RKO (cell line): ENCODE data around the gene NHEJ1.

Experiments
- DNase-seq: peaks from one replicate; pipeline ENCODE4 v3.0.0-alpha.2; 2016; ENCODE audit warnings: low spot score

NHEJ1 gene

DNA sequence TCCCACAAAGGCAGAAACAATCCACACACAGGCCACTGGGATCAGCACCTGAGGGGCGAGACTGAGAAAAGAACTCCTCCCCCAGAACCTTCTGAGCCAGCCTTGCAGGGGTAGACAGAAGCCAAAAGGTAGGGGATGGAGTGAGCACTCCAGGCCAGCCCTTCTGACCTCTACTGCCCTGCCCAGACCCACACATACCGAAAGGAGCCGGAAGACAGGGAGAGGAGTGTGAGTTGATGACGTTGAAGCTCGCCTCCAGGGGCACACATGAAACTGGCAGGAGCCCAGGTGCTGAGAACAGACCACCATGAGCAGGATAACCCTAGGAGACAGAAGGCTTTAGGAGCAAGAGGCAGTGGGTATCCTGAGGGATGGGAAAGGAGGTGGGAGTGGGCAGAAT is 7.4 kb upstream of the NHEJ1 start:
- DNase-seq, result no peak

DNA sequence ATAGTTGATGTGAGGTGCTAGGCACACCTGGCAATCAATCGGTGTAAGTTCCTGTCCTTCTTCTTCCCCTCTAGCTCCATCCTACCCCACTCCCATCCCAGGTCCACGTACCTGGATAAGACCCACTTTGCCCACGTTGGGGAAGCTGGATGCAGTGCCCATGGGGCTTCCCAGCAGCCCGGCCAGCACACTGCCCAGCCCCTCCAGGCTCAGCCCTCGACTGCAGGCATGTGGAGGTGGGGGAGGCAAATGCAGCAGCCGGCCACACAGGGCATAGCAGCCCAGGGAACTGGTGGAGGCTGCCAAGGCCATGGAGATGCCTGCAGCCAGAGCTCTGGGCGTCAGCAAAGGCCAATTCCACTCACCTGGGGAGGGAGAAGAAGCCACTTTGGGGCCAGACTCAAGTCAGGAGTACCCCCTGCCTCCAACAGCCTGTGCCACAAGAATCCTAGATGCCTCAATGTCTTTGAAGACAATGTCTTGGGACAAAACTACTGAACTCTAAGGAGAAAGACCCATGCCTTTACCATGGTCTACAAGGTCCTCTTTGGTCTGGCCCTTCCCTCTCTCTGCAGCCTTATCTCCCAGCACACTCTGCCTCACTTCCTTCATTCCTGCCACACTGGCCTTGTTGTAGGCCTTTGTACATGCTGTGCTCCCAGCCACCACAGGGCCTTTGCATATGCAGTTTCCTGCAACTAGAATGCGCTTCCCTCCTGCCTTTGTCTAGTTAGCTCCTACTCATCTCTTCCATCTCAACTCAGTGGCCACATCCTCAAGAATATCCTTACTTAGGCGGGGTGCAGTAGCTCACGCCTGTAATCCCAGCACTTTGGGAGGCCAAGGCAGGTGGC is 4.7 kb upstream of the NHEJ1 start:
- no peak for DNase-seq

DNA sequence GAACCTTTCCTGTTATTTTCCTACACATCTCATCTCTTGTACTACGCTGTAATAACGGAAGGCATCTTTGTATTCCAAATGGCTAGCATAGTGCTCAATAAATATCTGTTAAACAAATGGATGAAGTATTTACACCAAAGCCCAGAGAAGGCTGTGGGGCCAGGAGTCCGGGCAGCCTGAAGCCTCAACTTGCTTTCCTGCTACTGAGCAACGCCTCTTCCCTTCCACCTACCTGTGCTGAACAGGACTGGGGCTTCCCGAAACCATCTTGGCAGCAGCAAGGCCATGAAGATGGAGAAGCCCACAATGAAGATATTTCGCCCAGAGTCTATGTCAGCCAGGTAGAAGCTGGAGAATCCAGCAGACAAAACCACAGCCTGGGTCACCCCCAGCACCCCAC is 2.5 kb upstream of the NHEJ1 start:
- DNase-seq, result no peak

DNA sequence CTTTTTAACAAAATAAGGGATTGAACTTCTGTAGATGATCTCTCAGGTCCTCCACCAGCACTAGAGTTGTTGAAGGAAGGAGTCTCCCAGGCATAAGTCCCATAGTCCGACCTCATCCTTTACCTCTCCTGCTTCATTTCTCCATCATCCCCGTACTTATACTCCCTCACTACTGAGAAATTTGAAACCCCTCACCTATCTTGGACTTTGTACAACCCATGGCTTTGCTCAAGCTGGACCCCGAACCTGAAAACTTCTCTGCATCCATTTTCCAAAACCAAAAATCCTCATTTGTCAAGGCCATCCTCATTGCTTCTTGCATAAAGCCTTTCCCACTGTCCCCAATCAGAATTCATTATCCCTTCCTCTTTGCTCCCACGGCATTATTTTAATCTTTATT is 482 bp upstream of the NHEJ1 start:
- DNase-seq, result no peak

DNA sequence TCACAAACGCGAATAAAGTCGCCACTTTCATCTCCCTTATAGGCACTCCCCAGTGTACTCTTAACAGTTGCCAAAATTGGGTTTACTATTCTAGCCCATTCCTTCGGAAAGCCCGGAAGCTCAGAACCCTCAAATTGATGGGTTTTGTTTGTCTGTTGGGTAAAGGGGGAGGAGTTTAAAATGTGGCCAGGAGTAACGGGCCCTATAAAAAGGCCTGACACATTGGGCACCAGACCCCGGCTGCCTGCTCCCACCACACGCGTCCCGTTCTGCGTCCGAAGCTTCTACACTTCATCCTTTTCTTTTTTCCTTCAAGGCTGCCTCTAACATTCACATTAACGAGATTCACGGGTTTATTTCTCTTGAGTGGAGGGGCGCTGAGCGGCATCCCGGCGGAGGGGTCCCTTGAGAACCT is 837 bp downstream of the NHEJ1 start:
- DNase-seq, result peak; percentile 66

DNA sequence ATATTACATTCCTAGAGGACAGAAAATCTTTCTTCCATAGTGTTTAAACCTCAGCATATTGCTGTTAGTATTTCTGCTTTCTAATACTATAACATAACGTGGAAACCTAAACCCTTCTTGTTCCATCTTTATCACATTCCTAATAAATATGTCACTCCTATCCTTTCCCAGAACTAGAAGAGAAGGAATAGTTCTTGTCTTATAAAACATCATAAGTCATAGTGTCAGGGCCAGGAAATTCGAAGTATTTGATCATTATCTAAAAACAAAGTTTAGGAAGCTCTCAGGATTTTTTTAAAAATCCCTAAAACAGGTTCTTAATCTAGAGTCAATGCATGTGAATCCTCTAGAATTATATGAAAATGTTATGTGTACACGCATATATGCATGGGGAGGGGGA is 2.0 kb downstream of the NHEJ1 start:
- DNase-seq, result no peak

DNA sequence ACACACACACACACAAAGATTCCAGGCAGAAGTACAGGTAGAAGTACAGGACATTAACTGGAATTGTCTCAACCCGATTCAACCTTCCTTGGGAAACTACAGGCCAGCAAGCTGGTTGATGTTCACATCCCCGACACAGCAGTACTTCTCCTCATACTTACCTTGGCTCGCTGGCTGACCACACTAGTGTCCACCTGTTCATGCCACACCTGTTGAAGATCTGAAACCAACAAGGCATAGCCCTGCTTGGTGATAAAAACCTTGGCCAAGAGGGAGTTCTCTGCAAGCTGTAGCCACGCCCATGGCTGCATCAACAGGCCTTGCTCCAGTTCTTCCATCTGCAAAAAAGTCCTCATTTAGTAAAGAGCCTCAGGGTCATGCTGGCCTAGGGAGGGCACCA is 2.6 kb downstream of the NHEJ1 start:
- DNase-seq, result no peak

DNA sequence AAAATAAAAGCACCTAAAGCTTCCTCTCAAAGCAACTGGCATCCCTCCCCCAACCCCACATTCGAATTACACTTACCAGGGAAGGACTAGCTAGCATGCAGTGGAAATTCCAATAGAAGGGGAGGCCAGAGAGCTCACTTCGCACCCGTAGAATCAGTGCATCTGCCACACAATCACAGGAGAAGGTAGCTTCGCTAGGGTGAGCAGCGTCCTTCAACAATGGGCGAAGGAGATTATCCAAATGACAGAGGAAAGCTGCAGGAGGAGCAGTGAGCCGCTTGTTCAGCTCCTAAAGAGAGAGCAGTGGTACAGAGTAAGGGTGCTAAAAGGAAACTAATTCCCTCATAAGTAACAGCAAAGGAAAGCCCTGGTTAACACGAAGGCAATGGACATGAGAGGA is 3.2 kb downstream of the NHEJ1 start:
- DNase-seq, result no peak

DNA sequence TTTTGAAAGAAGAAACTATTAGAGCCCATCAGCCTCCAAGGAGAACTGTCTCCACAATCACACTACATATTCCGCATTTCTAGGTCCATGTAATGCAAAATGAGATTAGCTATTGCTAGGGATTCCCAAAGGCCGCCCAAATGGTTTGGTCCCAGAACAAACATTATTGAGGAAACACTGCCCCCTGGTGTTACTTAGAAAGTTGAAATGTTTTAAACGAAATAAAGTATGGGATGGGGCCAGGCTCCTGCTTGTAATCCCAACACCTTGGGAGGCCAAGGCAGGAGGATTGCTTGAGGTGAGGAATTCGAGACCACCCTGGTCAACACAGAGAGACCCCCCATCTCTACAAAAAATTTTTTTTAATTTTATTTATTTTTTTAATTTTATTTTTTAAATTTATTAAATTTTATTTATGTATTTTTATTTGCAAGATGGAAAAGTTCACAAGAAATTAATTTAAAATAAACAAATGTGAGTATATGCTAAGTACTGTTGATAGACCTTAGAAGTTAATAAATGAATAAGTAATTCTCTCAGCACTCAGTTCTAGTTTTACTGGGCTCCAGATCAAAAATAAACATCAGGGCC is 5.5 kb downstream of the NHEJ1 start:
- DNase-seq, result peak; percentile 83

DNA sequence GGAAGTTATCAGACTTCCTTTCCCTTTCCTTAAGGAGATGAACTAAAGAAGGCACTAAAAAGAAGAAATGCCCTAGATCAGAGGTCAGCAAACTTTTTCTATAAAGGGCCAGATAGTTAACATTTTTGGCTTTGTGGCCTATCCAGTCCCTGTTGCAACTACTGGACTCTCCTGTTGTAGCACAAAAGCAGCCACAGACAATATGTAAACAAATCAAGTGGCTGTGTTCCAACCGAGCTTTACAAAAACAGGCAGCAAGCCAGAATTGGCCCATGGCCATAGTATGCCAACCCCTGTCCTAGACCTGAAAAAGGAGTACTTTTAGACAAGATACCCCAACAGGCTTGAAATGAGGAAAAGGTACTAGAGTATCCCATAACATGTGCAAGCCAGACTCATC is 10.9 kb downstream of the NHEJ1 start:
- no peak for DNase-seq

DNA sequence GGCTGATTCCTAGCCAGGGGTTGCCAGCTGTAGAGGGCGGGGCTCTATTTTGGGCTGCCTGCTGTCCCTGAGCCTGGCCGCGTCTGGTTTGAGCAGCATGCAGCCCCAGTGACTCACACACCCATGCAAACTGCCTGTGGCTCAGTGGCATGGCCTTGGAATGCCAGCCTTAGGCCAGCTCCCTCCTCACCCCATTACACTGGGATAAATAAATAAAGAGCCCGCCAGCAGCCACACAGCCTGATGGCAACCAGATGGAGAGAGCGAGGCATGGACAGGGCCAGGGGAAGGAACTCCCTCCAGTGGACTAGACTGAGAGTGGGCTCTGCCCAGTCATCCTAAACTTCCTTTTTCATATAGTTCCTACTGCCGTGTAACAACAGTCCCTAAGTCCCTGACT is 18.3 kb downstream of the NHEJ1 start:
- DNase-seq, result no peak

DNA sequence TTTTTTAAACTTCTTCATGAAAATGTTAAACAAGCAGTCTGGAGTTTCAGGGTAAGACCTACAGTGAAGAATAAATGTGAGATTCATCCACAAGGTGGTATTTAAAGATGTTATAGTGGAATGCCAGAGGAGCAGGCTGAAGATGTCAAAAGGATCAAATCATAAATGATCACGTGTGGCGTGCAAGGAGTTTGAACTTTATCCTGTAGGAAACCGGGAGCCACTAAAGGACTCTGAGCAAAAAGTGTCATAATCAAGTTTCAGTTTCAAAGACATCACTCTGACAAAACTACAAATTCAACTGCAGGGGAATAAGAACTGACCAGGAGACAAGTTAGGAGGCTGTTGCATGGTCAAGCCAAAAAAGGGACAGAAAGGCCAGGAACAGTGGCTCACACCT is 19.9 kb downstream of the NHEJ1 start:
- DNase-seq, result no peak

DNA sequence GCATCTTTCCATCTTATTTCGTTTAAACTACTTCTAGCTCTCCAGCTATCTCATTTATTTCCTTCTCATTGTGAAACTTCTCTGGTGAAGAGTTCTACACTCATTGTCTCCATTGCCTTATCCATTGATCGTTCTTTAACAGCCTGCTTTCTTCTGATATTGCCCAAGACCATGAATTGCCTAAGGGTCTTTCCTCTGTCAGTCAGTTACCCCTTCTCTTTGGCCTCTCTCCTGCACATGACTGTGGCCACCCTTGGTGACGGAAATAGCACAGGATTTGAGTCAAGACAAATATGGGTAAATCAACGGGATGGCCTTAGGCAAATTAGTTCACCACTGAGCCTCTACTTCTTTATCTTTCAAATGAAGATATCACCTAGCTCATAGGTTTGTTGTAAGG is 26.6 kb downstream of the NHEJ1 start:
- DNase-seq, result no peak

DNA sequence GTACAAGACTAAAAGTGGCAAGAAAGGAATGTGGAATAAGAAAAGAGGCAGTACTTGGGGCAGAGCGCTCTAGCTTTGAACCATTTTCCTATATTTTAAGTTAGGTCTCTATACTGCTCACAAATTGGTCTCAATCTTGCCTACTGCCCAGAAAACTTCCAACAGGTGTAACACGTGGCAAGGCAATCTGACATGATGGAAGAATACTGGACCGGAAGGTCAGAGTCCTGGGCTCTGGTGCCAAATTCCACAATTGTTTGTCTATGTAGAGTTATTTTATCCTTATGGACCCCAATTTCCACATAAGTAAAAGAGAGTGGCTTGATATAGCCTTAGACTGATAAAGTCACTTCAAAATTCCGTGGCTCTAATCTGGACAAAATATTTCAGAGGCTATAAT is 28.9 kb downstream of the NHEJ1 start:
- DNase-seq, result no peak

DNA sequence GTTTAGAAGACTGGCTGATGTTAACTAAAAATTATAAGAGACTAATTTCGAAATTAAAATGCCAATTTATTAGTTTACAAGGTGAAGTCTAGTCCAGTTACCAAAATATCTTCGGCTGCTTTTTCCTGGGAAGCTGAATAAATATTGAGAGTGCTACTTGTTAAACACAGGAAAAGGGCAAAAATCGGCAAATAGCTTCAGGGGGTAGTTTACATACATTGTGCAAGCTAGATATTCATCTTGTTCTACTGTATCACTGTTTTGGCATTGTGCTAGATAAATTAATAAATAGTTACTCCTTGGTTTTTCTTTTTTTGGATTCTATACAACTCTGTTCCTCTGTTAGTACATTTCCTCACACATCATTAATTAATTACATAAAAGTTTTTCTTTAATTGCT is 29.3 kb downstream of the NHEJ1 start:
- no peak for DNase-seq

DNA sequence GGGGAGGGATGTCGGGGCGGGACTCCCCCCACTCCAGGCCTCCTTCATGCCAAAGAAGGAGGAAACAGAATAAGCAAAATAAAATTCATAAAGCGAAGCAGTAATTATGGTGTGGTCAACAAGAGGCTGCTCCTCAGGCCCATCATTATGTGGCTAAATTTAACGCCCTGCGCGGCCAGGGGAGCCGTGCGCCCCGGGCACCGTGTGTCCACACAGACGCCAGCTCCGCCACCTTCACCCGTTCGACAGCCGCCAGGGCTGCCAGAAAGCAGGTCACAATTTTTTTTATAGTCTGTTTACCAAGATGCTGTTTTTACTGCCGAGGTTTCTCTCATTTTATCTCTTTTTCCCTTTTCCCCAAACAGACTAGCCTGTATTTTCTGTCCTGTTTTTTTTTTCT is 31.0 kb downstream of the NHEJ1 start:
- DNase-seq, result no peak

DNA sequence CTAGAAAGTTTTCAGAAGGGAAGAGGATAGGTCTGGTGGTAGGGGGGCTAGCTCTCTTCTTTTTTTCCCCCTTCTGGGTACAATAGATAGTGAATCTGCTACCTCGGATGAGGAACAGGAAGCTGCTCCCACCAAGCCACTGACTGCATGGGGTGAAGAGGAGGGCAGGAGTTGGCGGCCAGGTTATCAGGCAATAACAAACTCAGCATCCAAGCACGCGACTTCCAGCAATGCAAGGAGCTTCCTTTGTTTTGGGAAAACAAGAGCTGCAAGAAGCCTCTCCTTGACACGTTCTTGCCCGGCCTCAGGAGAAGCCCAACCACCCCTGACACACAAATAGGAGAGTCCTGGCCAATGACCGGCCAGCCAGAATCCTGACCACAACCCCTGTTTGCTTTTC is 32.2 kb downstream of the NHEJ1 start:
- no peak for DNase-seq

DNA sequence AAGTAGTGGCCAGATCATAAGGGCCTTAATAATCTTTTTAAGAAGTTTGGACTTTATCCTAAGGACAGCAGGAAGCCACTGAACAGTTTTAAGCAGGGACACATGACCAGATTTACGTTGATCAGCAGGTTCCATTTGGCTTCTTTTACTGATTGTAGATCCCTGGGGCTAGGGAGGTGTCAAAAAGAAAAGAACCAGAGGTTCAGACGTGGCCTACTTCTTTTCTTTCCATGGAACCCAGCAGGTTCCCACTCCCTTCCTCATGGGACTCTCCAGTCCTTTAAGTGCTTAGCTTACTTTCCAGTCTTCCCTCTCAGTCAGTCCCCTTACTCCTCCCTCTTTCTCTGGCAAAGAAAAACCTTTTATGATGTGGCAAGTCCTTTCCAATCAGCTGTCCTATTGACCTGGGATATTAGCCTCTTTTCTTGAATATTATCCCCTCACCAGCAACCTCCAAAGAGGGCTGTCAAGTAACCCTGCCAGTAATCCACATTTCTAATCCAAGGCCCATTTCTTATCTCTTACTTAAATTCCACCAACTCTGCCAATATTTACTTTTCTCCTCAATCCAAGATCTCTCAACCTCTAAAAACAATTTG is 33.5 kb downstream of the NHEJ1 start:
- no peak for DNase-seq

DNA sequence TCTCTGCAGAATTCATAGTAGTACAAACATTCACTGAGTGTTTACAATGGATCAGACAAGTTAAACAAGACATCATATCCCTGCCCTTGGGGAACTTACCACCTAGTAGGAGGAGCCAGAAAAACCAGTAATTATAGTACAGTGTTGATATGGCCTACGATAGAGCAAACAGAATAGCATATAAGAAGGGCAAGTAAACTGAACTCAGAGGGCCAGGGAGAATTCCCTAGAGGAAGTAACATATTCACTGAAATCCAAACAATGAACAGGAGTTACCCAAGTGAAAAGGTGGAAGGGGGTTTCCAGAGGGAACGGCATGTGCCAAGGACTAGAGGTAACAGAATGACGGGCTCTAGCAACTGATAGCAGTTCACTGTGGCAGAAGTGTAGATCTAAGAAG is 34.1 kb downstream of the NHEJ1 start:
- no peak for DNase-seq

DNA sequence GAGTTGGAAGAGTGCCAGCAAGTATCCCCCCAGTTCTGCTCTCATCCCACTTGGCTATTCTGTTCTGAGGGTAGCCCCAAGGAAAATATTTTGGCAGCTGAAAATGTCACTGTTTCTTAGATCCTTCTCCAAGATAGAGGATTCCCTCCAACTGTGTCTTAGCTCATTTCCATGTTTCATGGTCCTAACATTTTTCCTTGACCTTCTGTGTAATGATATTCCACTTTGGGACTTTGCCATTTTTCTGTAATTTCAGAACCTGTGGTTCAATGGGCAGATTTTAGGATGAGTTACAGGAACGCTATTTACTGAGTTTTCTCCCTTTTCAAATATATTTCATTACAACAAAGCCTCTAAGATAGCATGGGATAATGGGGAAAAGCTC is 34.7 kb downstream of the NHEJ1 start:
- DNase-seq, result no peak

DNA sequence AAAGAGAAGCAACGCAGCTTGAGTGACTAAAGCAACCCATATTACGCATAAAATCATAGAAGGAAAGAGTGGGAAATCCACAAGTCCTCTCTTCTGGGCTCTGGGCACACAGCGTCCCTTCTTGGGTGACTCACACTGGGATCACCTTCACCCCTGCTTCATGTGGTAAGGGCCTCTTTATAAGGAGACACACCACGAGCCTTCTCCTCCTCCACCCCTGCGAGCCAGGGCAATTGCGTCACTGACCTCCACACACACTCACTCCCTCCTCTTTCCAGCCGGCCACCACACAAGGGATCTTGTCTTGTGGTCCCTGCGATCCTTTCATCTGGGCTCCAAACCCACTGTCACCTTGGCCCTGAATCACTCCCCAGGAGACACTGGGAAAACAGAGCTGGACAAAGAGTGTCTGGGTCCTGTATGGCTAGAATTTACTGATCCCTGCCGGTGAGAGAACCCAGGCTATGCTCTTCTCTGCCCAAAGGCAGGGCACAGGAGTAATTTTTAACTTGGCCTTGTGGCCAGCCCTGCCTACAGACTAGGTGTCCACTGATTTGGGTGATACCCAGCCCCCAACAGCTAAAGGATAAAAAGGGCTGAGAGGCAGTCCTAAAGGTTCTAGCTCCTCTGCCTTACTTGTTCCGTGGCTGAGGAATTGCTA is 35.3 kb downstream of the NHEJ1 start:
- DNase-seq, result peak; percentile 70

DNA sequence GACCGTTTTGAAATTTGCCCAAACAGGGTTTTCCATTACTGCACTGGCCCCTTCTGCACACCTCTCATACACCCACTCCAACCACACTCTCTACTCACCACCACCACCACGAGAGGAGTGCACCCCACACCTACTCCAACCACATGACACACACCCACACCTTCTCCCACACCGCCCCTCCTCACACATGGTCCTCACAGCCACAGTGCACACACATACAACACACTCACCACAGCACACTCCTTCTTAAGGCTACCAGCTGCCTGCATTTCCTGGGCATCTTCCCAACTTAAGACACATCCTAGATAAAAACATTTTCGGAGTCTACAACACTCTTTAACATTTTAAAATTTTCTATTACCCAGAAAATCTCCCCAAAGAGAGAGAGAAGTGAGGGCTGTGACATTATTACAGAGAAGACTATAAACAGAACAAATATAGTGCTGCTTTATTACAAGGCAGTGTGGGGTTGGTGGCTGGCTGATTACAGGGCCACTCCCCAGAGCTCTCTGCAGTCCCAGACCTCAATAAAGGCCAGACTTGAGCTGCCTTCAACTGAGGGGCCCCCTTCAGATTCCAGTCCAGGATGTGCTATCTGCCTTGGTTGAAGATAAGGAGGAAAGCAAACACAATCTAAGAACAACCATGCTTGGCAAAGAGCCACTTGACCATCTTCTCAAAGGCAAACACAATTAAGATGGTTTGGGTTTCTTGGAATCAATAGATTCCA is 36.1 kb downstream of the NHEJ1 start:
- DNase-seq, result no peak
